Fibroblast of lung (primary cell): ENCODE results near the gene PTPRH.

Source experiments
- EZH2 ChIP-seq: IDR thresholded peaks from 2 replicates; pipeline ENCODE4 v1.5.1; 2012; ENCODE audit warnings: low read length, control low read depth, mild to moderate bottlenecking; ENCODE audit errors: missing control alignments
- TF ChIP-seq, protein P1 (sequence below), 2 donors: IDR thresholded peaks in 1 of 2; conservative IDR thresholded peaks in 1 of 2; 1 replicate in 1 of 2; 2 replicates in 1 of 2; pipeline ENCODE4 v1.5.1; 2011 to 2012; ENCODE audit warnings: low read length in 2 of 2, control low read depth in 1 of 2, inconsistent platforms in 1 of 2, low read depth in 1 of 2, mild to moderate bottlenecking in 1 of 2

DNA sequence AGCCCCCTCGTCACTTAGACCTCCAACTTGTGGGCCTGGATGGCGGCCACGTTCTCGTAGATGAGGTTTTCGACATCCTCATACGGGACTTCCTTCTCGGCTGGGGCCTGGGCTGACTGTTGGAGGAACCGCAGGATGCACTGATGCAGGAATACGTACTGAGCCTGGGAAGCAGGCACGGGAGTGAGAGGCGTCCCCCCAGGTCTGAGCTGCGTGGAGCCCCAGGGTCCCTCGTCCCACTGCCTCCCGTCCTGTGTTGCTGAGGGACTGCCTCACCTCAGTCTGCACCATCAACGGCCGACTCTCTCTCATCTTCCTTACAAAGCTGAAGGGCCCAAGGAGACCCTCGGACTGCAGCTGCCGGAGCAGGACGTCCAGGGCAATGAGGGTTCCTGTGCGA, 27.6 kb downstream of the PTPRH start:
- TF ChIP-seq, protein P1, sequence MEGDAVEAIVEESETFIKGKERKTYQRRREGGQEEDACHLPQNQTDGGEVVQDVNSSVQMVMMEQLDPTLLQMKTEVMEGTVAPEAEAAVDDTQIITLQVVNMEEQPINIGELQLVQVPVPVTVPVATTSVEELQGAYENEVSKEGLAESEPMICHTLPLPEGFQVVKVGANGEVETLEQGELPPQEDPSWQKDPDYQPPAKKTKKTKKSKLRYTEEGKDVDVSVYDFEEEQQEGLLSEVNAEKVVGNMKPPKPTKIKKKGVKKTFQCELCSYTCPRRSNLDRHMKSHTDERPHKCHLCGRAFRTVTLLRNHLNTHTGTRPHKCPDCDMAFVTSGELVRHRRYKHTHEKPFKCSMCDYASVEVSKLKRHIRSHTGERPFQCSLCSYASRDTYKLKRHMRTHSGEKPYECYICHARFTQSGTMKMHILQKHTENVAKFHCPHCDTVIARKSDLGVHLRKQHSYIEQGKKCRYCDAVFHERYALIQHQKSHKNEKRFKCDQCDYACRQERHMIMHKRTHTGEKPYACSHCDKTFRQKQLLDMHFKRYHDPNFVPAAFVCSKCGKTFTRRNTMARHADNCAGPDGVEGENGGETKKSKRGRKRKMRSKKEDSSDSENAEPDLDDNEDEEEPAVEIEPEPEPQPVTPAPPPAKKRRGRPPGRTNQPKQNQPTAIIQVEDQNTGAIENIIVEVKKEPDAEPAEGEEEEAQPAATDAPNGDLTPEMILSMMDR (conservative IDR thresholded peaks at IDR 0.05 in 1 of 2, IDR thresholded peaks at IDR 0.05 in 1 of 2; ENCODE audit: low read depth in 1 of 2, low read length in 2 of 2), result no peak
- no peak for TF ChIP-seq EZH2
